Measurements from ENCODE around the gene PAF1. TPM values are rescaled to one million over a fixed set of nuclear protein-coding genes. Genes with fewer than 3 reads are reported as not detected.
A peak's percentile ranks its signal among the peaks of the same experiment; 100 is the strongest.

PAF1 gene
- total and polyA plus RNA-seq, 2 donors (not counting 3 experiments of a cell fraction or from before 2014, with no cell fraction given), result 55.1 to 90.8 TPM

GRCh38 chr19:39428283-39429112, 37.6 kb upstream of the PAF1 start:
- no peaks in the 10 kb centered on the region for H3K9me3 ChIP-seq (replicated peaks; ENCODE audit: control insufficient read depth, insufficient read depth, low read length)
- POLR2A ChIA-PET, result interaction anchor here (1.7 to 2.5 kb wide), 2 partner anchors 7 to 15 kb away, joined by 8 to 10 read pairs; partner anchors contain the start of gene RPS16
- H2AFZ ChIP-seq (ENCODE audit: low read depth, low read length), result peak overlapping the region; percentile 14
- FAIRE-seq, result peak; percentile 72
- dilution Hi-C loops (cut with MboI; ENCODE audit: extremely low pct_ligation_motif_present, low sequenced_read_pairs), result no loop called here
- CTCF ChIA-PET, result interaction anchor here (1.1 to 5.2 kb wide), 5 partner anchors 8 to 46 kb away, joined by 3 to 29 read pairs (median 3); partner anchors contain the start of gene PLEKHG2
- no peaks in the 10 kb centered on the region for H3K27me3 ChIP-seq (ENCODE audit: control insufficient read depth in 2 of 2, insufficient read depth in 2 of 2, low read length in 2 of 2)
- H3K9ac ChIP-seq (replicated peaks; ENCODE audit: extremely low read depth, insufficient read depth, low read length), result peak overlapping the region; percentile 38
- peak; percentile 86 for DNase-seq (ENCODE audit: low read depth, low spot score)
- no peak overlapping the region for H3K4me3 ChIP-seq (replicated peaks in 1 of 3; ENCODE audit: insufficient read depth in 1 of 3, low read depth in 1 of 3, low read length in 3 of 3)
- H3K4me1 ChIP-seq (ENCODE audit: control insufficient read depth, extremely low read depth, insufficient read depth, low read length), result peaks cover 17% of the 10 kb centered on the region
- H3K36me3 ChIP-seq (ENCODE audit: control insufficient read depth in 2 of 2, extremely low read depth in 1 of 2, insufficient read depth in 2 of 2, low read length in 2 of 2), result peaks cover 12 to 19% of the 10 kb centered on the region in 2 experiments
- BruUV-seq (replicated peaks), result no TSS peak
- H3K9me1 ChIP-seq (replicated peaks; ENCODE audit: control insufficient read depth, extremely low read depth, insufficient read depth, low read length), result no peaks in the 10 kb centered on the region
- intact Hi-C loops (cut with micrococcal nuclease), result no loop called here
- peak overlapping the region; percentile 57 for H3K27ac ChIP-seq (ENCODE audit: insufficient read depth, low read depth, low read length)
- H3K79me2 ChIP-seq (ENCODE audit: control insufficient read depth, insufficient read depth, low read length), result peaks cover 9% of the 10 kb centered on the region
- no peaks in the 10 kb centered on the region for H4K20me1 ChIP-seq (replicated peaks; ENCODE audit: control insufficient read depth, extremely low read depth, insufficient read depth, low read length)
- TF ChIP-seq, protein P1, sequence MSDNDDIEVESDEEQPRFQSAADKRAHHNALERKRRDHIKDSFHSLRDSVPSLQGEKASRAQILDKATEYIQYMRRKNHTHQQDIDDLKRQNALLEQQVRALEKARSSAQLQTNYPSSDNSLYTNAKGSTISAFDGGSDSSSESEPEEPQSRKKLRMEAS (IDR thresholded peaks at IDR 0.05; ENCODE audit: insufficient read depth, insufficient read length), result no peak
- TF ChIP-seq MYC (IDR thresholded peaks at IDR 0.05; ENCODE audit: low read depth, low read length), result no peak
- TF ChIP-seq POLR2A (IDR thresholded peaks at IDR 0.05; ENCODE audit: low read depth, low read length), result no peak
- no peak for TF ChIP-seq POLR2AphosphoS5 (IDR thresholded peaks at IDR 0.05; ENCODE audit: insufficient read depth, low read depth, low read length)
- no peak for TF ChIP-seq CTCF (IDR thresholded peaks at IDR 0.05; ENCODE audit: extremely low read depth in 1 of 2, insufficient read depth in 1 of 2, low read depth in 1 of 2, low read length in 2 of 2)
- TF ChIP-seq EZH2 (IDR thresholded peaks at IDR 0.05; ENCODE audit: borderline replicate concordance, low read depth, low read length, severe bottlenecking), result no peak
- no peak for TF ChIP-seq GATA2 (IDR thresholded peaks at IDR 0.05; ENCODE audit: insufficient read depth, insufficient read length, low read depth, low read length)
- TF ChIP-seq FOS (IDR thresholded peaks at IDR 0.05; ENCODE audit: borderline replicate concordance, insufficient read depth, low read length), result no peak
- no peak for TF ChIP-seq JUN (IDR thresholded peaks at IDR 0.05; ENCODE audit: borderline replicate concordance, insufficient read depth, insufficient read length, low read depth)
- no peak overlapping the region for H3K4me2 ChIP-seq (ENCODE audit: insufficient read depth, low read length)

Measured in endothelial cell of umbilical vein (primary cell).